Measurements from ENCODE around the gene BNIPL. TPM values are rescaled to one million over a fixed set of nuclear protein-coding genes. Genes with fewer than 3 reads are reported as not detected.

BNIPL gene, protein sequence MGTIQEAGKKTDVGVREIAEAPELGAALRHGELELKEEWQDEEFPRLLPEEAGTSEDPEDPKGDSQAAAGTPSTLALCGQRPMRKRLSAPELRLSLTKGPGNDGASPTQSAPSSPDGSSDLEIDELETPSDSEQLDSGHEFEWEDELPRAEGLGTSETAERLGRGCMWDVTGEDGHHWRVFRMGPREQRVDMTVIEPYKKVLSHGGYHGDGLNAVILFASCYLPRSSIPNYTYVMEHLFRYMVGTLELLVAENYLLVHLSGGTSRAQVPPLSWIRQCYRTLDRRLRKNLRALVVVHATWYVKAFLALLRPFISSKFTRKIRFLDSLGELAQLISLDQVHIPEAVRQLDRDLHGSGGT
- 0.30 and 2.2 TPM in 2 replicates for total RNA-seq (2014; rRNA removed; shearing (Covaris generic))

GRCh38 chr1:151036356-151036755 lies at the start of gene BNIPL:
TSS of gene BNIPL (plus strand) at chr1:151036586. CDS start at chr1:151036726, 140 bp downstream.

DNA sequence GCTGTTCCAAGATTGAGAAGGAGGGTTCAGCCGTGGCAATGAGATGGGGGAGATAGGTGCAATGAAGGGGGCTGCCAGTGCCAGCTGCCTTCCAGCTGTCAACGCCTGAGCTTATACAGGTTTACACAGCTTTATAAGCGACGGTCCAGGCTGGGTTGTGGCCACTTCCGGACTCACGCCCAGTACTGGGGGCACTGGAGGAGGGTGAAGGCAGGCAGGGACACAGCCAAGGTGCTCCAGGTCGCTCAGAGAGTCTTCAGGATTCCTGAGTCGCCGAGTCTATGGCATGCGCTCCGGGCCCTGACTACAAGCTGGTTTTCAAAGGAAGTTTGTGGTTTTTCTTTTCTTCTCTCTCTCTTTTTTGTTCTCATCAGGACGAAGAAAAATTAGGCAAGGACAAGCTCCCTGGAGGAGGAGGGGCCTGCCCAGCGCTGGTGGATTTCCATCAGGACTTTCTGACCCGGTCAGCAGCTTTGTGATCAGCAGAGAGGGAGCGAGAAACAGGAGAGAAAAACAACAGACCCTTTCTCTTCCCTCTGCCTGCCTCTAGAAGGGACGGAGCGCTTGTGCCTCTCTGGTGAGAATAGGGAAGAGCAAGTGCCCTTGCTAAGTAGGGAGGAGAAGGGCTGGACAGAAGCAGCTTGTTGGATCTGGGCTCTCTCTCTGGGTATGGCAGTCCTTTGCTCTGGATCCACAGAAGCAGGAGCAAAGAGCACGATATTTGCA lies 29.9 kb upstream of the BNIPL start, which contains the start of gene MINDY1:
Gene MINDY1 (minus strand): TSS at position 576 of the 726 bp plus-strand sequence. CDS start 4,285 bp downstream, outside the sequence.

DNA sequence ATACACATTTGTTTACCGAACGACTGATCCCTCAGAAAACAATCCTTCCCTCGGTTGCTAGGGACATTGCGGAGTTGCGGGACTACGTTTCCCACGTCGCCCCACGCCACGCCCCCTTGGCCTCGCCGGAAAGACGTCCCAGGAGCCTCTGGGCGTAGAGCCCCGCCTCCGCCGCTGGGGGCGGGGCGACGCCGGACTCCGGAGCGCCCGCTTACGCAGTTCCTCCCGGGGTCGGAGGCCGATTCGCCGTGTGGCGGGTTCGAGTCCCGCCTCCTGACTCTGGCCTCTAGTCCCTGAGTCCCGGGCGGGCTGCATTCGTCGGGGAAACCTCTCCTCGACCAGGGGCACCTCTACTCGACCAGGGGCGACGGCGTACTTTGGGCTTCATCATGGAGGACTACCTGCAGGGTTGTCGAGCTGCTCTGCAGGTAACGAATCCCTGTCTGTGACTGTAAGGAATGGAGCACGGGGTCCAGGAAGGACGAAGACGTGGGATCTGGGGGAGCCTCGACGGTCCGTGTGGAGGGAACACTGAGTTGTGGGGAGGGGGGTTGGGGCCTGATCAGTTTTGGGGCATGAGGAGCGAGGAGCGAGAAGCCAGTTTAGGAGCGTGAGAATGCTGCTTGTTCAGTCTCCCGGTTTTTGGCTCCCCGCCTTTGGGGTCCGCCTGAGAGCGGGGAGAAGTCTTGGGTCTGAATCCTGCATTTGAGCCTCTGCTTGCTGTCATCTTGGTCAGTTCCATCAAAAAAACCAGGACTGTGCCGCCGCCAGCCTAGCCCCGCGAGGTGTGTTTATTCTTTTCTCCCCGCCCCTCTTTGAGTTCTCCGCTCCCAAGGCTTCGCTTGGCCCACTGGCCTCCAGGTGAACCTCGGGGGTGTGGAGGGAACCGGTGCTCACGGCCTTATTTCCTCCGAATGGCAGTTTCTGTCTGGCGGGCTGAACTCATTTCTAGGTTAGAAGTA lies 27.9 kb upstream of the BNIPL start, which contains the start of gene PRUNE1:
Gene PRUNE1 (plus strand): TSS at position 206 of the 962 bp plus-strand sequence. CDS start 184 bp downstream, at position 390.

DNA sequence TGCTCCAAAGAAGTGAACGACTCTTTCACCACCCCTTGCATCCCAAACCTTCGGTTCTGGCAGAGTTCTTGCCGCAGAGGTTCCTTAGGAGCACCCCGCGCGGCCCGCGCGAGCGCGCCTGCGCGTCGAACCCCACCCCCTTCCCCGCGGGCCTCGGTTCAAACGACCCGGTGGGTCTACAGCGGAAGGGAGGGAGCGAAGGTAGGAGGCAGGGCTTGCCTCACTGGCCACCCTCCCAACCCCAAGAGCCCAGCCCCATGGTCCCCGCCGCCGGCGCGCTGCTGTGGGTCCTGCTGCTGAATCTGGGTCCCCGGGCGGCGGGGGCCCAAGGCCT lies 11.2 kb downstream of the BNIPL start, which contains the start of gene C1orf56:
Gene C1orf56 (plus strand): TSS at position 161 of the 334 bp plus-strand sequence. CDS start 97 bp downstream, at position 258.

GRCh38 chr1:151059109-151060006 lies 23.0 kb downstream of the BNIPL start, which contains the start of gene CDC42SE1:
TSS of gene CDC42SE1 (minus strand) at chr1:151059622. CDS start at chr1:151055730, 3,892 bp downstream.

DNA sequence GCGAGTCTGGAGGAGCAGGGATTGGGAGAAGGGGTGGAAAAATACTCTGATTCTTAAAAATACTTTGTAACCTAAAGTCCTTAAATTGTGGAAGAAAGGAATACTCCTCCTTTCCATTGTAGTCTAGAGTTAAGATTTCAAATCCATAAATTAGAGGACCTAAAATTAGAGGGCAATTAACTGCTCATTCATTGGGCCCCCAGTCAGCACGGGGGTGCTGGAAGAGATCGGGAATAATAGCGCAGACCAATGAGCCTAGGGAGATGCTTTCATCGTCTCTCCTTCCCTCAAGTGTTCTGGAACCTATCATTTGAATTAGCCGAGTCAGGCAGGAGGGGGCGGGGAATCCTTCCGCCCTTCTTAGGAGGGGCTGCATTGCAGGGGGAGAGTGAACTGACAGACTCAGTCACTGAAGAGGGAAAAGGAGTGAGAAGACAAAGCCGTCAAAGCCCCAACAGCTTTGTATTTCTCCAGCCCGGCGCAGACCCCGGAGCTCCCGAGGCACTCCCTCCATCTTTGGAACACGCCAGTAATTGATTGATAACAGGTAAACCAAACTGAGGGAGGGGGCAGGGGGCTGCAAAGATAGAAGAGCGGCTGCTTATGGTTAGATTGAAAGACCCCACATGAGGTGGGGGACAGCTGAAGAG lies 23.7 kb downstream of the BNIPL start, which contains the start of gene MLLT11:
Gene MLLT11 (plus strand): TSS at position 391 of the 650 bp plus-strand sequence. CDS start 6,828 bp downstream, outside the sequence.

DNA sequence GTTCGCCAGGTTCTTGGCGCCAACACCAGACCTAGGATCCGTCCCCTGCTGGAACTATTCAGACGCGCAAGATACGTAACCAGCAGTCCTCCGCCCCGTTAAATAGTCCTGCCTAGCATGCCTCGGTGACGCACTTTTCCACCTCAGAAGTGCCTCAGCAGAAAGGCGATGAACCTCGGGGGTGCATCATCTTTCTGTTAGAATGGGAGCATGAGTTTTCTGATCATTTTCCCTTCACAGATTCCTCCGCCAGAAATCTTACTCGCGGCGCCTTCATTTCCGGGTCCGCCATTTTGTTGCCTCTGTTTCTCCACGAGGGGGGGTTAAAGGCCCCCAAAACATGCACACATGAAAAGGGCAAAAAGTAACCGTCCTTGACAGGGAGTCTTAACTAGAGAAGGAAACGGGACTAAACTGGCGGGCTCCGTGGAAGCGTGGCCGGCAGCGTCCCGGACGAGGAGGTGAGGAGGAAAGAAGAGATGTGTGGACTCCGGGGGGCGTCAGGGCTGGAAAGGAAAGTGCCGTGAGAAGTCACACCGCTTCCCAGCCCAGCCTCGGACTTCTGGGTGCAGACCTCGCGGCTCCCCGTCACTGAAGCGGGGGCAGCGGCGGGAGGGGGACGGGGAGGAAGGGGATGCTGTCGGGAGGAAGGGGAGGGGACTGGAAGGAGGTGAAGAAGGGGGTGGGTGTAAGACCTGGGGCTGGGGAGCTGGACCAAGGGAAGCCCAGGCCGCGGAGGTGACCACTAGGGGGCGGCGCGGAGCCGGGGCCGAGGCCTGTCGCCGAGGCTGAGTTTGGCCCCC lies 34.3 kb downstream of the BNIPL start, which contains the start of gene GABPB2:
Gene GABPB2 (plus strand): TSS at position 288 of the 803 bp plus-strand sequence. CDS start 17,429 bp downstream, outside the sequence.

Small RNAs within 50 kb of the gene (small RNA-seq; reads per million reads assigned to genes)
- not detected for gene RNU6-884P

Other genes starting within 250 kb of the BNIPL start
- gene CTSK, start 228.3 kb upstream of the BNIPL start, total RNA-seq (2014; rRNA removed; shearing (Covaris generic)) = 3.5 and 6.1 TPM in 2 replicates
- gene ARNT, start 160.0 kb upstream of the BNIPL start, total RNA-seq (2014; rRNA removed; shearing (Covaris generic)) = 16.8 and 25.3 TPM in 2 replicates
- not detected in 2 replicates for gene CTXND2, start 149.4 kb upstream of the BNIPL start, total RNA-seq (2014; rRNA removed; shearing (Covaris generic))
- gene SETDB1, start 110.2 kb upstream of the BNIPL start, total RNA-seq (2014; rRNA removed; shearing (Covaris generic)) = 53.2 and 66.0 TPM in 2 replicates
- gene CERS2, start 61.8 kb upstream of the BNIPL start, total RNA-seq (2014; rRNA removed; shearing (Covaris generic)) = 143 and 158 TPM in 2 replicates
- gene ANXA9, start 54.3 kb upstream of the BNIPL start, total RNA-seq (2014; rRNA removed; shearing (Covaris generic)) = 2.4 and 2.7 TPM in 2 replicates
- gene MINDY1, start 29.7 kb upstream of the BNIPL start, total RNA-seq (2014; rRNA removed; shearing (Covaris generic)) = 12.5 and 13.5 TPM in 2 replicates
- 14.7 and 15.2 TPM in 2 replicates for gene PRUNE1, start 28.1 kb upstream of the BNIPL start, total RNA-seq (2014; rRNA removed; shearing (Covaris generic))
- 4.3 and 6.8 TPM in 2 replicates for gene C1orf56, start 11.2 kb downstream of the BNIPL start, total RNA-seq (2014; rRNA removed; shearing (Covaris generic))
- 79.9 and 87.9 TPM in 2 replicates for gene CDC42SE1, start 23.0 kb downstream of the BNIPL start, total RNA-seq (2014; rRNA removed; shearing (Covaris generic))
- gene MLLT11, start 23.8 kb downstream of the BNIPL start, total RNA-seq (2014; rRNA removed; shearing (Covaris generic)) = 7.4 and 7.6 TPM in 2 replicates
- 8.9 and 13.4 TPM in 2 replicates for gene GABPB2, start 34.2 kb downstream of the BNIPL start, total RNA-seq (2014; rRNA removed; shearing (Covaris generic))
- 1.1 and 2.3 TPM in 2 replicates for gene SEMA6C, start 110.0 kb downstream of the BNIPL start, total RNA-seq (2014; rRNA removed; shearing (Covaris generic))
- gene TNFAIP8L2, start 120.1 kb downstream of the BNIPL start, total RNA-seq (2014; rRNA removed; shearing (Covaris generic)) = not detected in 2 replicates
- 13.2 and 15.1 TPM in 2 replicates for gene LYSMD1, start 129.3 kb downstream of the BNIPL start, total RNA-seq (2014; rRNA removed; shearing (Covaris generic))
- gene SCNM1, start 129.6 kb downstream of the BNIPL start, total RNA-seq (2014; rRNA removed; shearing (Covaris generic)) = 129 and 130 TPM in 2 replicates
- 0.38 and 0.40 TPM in 2 replicates for gene TMOD4, start 139.4 kb downstream of the BNIPL start, total RNA-seq (2014; rRNA removed; shearing (Covaris generic))
- gene VPS72, start 153.6 kb downstream of the BNIPL start, total RNA-seq (2014; rRNA removed; shearing (Covaris generic)) = 92.9 and 126 TPM in 2 replicates
- 72.2 and 99.9 TPM in 2 replicates for gene PIP5K1A, start 162.0 kb downstream of the BNIPL start, total RNA-seq (2014; rRNA removed; shearing (Covaris generic))
- 491 and 493 TPM in 2 replicates for gene PSMD4, start 218.1 kb downstream of the BNIPL start, total RNA-seq (2014; rRNA removed; shearing (Covaris generic))
- gene ZNF687, start 245.7 kb downstream of the BNIPL start, total RNA-seq (2014; rRNA removed; shearing (Covaris generic)) = 33.5 and 34.2 TPM in 2 replicates

All from A375 (cell line).